Esophagus muscularis mucosa (tissue), 4 donors: ENCODE data around the gene WWOX.

Experiments
- CTCF ChIP-seq, 3 experiments: fragments of 200-600 bp in 2 of 3; fragments of 450-650 bp in 1 of 3; sonication (generic) in 2 of 3; IDR thresholded peaks; one replicate each; pipeline ENCODE4 v1.5.1; 2017 to 2019; ENCODE audit warnings: antibody characterized with exemption in 3 of 3, mild to moderate bottlenecking in 2 of 3, moderate library complexity in 1 of 3
- EP300 ChIP-seq: sonication (generic); formaldehyde crosslinking; IDR thresholded peaks from one replicate; pipeline ENCODE4 v1.6.1; 2017; ENCODE audit warnings: antibody characterized with exemption
- POLR2A ChIP-seq: fragments of 450-650 bp; IDR thresholded peaks from one replicate; pipeline ENCODE4 v1.6.1; 2017; ENCODE audit warnings: antibody characterized with exemption, moderate library complexity, mild to moderate bottlenecking, low read depth
- POLR2AphosphoS5 ChIP-seq, 2 donors: sonication (generic); formaldehyde crosslinking; IDR thresholded peaks; one replicate each; pipeline ENCODE4 v1.6.1; 2017; ENCODE audit warnings: antibody characterized with exemption in 2 of 2

GRCh38 chr16:78742501-78743283 is 643.2 kb downstream of the WWOX start:
- TF ChIP-seq CTCF (IDR thresholded peaks at IDR 0.05) (no peak), POLR2A (no peak), POLR2AphosphoS5 (IDR thresholded peaks at IDR 0.05) (no peak), EP300 (no peak)
